Naive thymus-derived CD8-positive, alpha-beta T cell (primary cell): Measurements from ENCODE around the gene NAPEPLD. TPM values are rescaled to one million over a fixed set of nuclear protein-coding genes. Genes with fewer than 3 reads are reported as not detected.
"Not testable (repeated sequence)": the region's sequence is repeated elsewhere in the genome, so short reads cannot be mapped to it uniquely, and the experiment has no call there.

Experiments
- ATAC-seq, 2 donors: fragments of 150-1000 bp; cut with Tn5 transposase in 1 of 2; sonication (Bioruptor Pico), chemical (Tn5 transposase) in 1 of 2; 1 replicate in 1 of 2; 2 replicates in 1 of 2; pipeline ENCODE4 v1.10.0; 2021; ENCODE audit warnings: mild to moderate bottlenecking in 2 of 2, moderate library complexity in 2 of 2
- POLR2A ChIA-PET: fragments of 350-600 bp; sonication (Branson Sonifier 250); formaldehyde crosslinking; loops from one replicate; lab custom pipeline; 2021; ENCODE audit warnings: antibody characterized with exemption; lab: Charles Lee
- DNase-seq, 10 donors: peaks; one replicate each; pipeline versions ENCODE4 v3.0.0 to v3.0.0-alpha.2; 2020 to 2022
- H3K27ac Mint-ChIP-seq, 10 donors: one replicate each; pipeline ENCODE4 v1.8.0; 2020 to 2022; ENCODE audit warnings: mild to moderate bottlenecking in 10 of 10, mixed read lengths in 10 of 10, moderate library complexity in 4 of 10, inconsistent platforms in 1 of 10
- H3K27me3 Mint-ChIP-seq, 5 donors: one replicate each; pipeline ENCODE4 v1.8.0; 2021 to 2022; ENCODE audit warnings: mixed read lengths in 5 of 5
- H3K36me3 Mint-ChIP-seq, 3 donors: one replicate each; pipeline ENCODE4 v1.8.0; 2020 to 2022; ENCODE audit warnings: mixed read lengths in 3 of 3, mild to moderate bottlenecking in 2 of 3, inconsistent platforms in 1 of 3
- H3K4me1 Mint-ChIP-seq, 4 donors: one replicate each; pipeline ENCODE4 v1.8.0; 2021 to 2022; ENCODE audit warnings: mixed read lengths in 4 of 4
- H3K4me3 Mint-ChIP-seq, 10 donors: one replicate each; pipeline ENCODE4 v1.8.0; 2020 to 2022; ENCODE audit warnings: mild to moderate bottlenecking in 10 of 10, mixed read lengths in 10 of 10, moderate library complexity in 6 of 10, inconsistent platforms in 1 of 10
- H3K9me3 Mint-ChIP-seq, 9 donors: one replicate each; pipeline ENCODE4 v1.8.0; 2020 to 2022; ENCODE audit warnings: mixed read lengths in 9 of 9, mild to moderate bottlenecking in 3 of 9, inconsistent platforms in 1 of 9, moderate library complexity in 1 of 9
- polyA plus RNA-seq, 3 donors: library from polyadenylated mRNA; unstranded; fragments of 300-500 nt; fragmentation: Illumina TruSeq; gene quantifications; one replicate each; pipeline ENCODE4 v1.2.3, GENCODE V29; 2021
- total RNA-seq, 8 experiments: library from RNA in 2 of 8; stranded (reverse) in 2 of 8; gene quantifications; one replicate each; pipeline ENCODE4 v1.2.3 and lab custom pipeline; 2021 to 2026

NAPEPLD gene
- total RNA-seq, result 10 to 100 TPM; 16.2 to 16.9 TPM
- 1 to 10 TPM; 4.9 to 8.2 (median 5.3) TPM for polyA plus RNA-seq
- total RNA-seq (lab: John Stamatoyannopoulos, UW), result 5.9 to 10.2 (median 8.1) reads per million in 6 experiments

GRCh38 chr7:103148994-103149807, at the start of gene NAPEPLD:
Gene NAPEPLD (minus strand): TSS chr7:103149099. CDS start chr7:103128776, 20,323 bp downstream.
- Mint-ChIP-seq H3K4me1 (peaks cover 17 to 46% (median 44%) of the 10 kb centered on the region in 4 donors), H3K36me3 (peaks cover 0 to 4% (median 3%) of the 10 kb centered on the region in 3 donors), H3K9me3 (no peaks in the 10 kb centered on the region), H3K27ac (peak within 1 kb of the TSS; percentile 86 to 99 (median 98)), H3K4me3 (peak within 1 kb of the TSS; percentile 91 to 99 (median 98)), H3K27me3 (peaks cover 0 to 7% (median 0%) of the 10 kb centered on the region in 5 donors)
- ATAC-seq (peak; percentile 90), DNase-seq (peak; percentile 51 to 90 (median 72))
- POLR2A ChIA-PET, result interaction anchor here (0.6 to 3.4 kb wide), 7 partner anchors 9 to 199 kb away, joined by 3 to 26 read pairs (median 4); partner anchors contain the start of genes ARMC10, DNAJC2 and FBXL13

- ATAC-seq, H3K4me1 Mint-ChIP-seq, H3K9me3 Mint-ChIP-seq, H3K36me3 Mint-ChIP-seq, DNase-seq, H3K27ac Mint-ChIP-seq, H3K4me3 Mint-ChIP-seq, POLR2A ChIA-PET, H3K27me3 Mint-ChIP-seq: not testable (repeated sequence)
These were observed 49.2 kb upstream of the NAPEPLD start for GRCh38 chr7:103198079-103198478.

DNA sequence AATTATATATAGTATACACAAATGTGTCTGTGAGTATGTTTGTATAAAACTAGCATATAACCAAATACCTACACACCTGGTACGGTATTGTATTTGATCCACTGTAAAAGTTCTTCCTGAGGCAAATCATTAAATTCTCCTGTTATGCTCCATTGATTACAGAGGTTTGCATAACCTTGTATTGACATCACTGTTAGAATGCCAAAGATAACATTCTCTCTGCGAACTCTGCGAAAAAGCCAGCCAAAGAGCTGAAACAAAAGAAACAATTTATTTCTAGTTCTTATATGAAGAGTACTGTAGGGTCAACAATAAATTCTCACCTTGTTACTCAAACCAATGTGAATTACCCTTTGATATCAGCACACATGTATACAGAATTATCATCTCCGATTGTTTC, 46.5 kb upstream of the NAPEPLD start:
- peaks cover 0 to 11% (median 5%) of the 10 kb centered on the region in 9 donors for H3K9me3 Mint-ChIP-seq
- DNase-seq, ATAC-seq, H3K36me3 Mint-ChIP-seq, H3K27me3 Mint-ChIP-seq, H3K27ac Mint-ChIP-seq, POLR2A ChIA-PET, H3K4me3 Mint-ChIP-seq, H3K4me1 Mint-ChIP-seq: not testable (repeated sequence)

DNA sequence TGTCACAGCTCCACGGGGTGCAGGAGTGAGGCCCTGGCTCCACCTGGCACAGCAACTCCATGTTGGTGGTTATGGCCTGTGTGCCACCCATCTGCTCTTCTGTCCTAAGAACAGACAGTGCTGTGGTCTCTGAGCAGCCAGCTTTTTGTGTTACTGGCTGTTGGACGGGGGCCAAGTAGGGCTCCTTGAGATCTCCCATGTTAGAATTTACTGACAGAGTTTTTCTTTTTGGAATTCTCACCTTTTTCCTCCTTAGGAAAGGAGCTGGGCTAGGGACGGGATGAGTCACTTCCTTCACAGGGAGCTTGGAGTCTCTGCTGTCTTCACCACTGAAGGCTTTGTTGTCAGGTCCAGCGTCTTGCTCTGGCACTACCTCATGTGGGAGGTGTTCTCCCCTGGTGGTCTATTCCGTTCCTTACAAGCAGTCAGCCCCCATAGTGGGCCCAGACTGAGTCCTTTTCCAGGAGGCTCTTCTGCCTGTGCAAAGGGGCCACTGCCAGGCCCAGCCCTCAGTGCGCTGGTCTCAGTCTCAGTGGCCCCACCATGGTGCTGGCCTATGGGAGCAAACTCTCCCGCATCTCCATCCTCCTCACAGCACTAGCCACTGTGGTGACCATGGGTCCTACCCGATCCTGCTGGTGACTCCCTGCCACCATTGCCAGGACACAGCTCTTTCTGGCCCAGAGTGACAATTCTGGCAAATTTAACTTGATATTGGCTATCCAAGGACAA, 23.7 kb upstream of the NAPEPLD start:
- H3K4me3 Mint-ChIP-seq, H3K4me1 Mint-ChIP-seq, ATAC-seq, H3K36me3 Mint-ChIP-seq, DNase-seq, POLR2A ChIA-PET, H3K27me3 Mint-ChIP-seq, H3K9me3 Mint-ChIP-seq, H3K27ac Mint-ChIP-seq: not testable (repeated sequence)

GRCh38 chr7:103171695-103172414, 23.0 kb upstream of the NAPEPLD start:
- ATAC-seq, DNase-seq, H3K9me3 Mint-ChIP-seq, POLR2A ChIA-PET, H3K4me3 Mint-ChIP-seq, H3K36me3 Mint-ChIP-seq, H3K27me3 Mint-ChIP-seq, H3K4me1 Mint-ChIP-seq: not testable (repeated sequence)
- peak overlapping the region in 1 of 10 donors; percentile 29 for H3K27ac Mint-ChIP-seq

- not testable (repeated sequence) for H3K4me1 Mint-ChIP-seq
These were observed 18.1 kb upstream of the NAPEPLD start for GRCh38 chr7:103166921-103167544.

GRCh38 chr7:103163087-103163825, 14.4 kb upstream of the NAPEPLD start:
- H3K4me1 Mint-ChIP-seq, result peaks cover 0 to 13% (median 5%) of the 10 kb centered on the region in 4 donors
- H3K9me3 Mint-ChIP-seq, H3K4me3 Mint-ChIP-seq, DNase-seq, H3K27ac Mint-ChIP-seq, ATAC-seq, POLR2A ChIA-PET, H3K36me3 Mint-ChIP-seq, H3K27me3 Mint-ChIP-seq: not testable (repeated sequence)

More at GRCh38 chr7:103166921-103167544, 18.1 kb upstream of the NAPEPLD start:
- POLR2A ChIA-PET, H3K27ac Mint-ChIP-seq, DNase-seq, H3K9me3 Mint-ChIP-seq, H3K4me3 Mint-ChIP-seq, H3K36me3 Mint-ChIP-seq, ATAC-seq, H3K27me3 Mint-ChIP-seq: not testable (repeated sequence)

DNA sequence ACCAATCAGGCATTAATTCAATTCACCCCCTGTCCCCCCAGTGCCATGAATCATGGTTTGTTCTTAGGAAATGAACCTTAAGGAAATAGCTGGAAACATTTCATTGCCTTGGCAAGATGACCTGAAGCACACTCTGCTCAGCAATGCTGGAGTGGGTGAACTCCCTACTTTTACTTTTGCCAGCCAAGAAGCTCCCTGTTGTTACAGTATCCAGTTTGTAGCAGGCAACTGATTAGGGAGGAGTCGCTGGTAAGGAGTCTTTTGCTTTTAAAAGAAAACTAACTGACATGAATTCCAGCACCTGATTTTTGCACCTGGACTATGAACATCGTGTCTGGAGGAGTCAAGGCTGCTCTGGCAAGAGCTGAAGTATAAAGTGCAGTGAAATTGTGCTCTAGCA, 13.7 kb upstream of the NAPEPLD start:
- DNase-seq, POLR2A ChIA-PET, H3K4me3 Mint-ChIP-seq, ATAC-seq, H3K36me3 Mint-ChIP-seq, H3K27ac Mint-ChIP-seq, H3K9me3 Mint-ChIP-seq: not testable (repeated sequence)
- peaks cover 0 to 15% (median 5%) of the 10 kb centered on the region in 4 donors for H3K4me1 Mint-ChIP-seq
- H3K27me3 Mint-ChIP-seq, result peaks cover 0 to 10% (median 7%) of the 10 kb centered on the region in 5 donors

DNA sequence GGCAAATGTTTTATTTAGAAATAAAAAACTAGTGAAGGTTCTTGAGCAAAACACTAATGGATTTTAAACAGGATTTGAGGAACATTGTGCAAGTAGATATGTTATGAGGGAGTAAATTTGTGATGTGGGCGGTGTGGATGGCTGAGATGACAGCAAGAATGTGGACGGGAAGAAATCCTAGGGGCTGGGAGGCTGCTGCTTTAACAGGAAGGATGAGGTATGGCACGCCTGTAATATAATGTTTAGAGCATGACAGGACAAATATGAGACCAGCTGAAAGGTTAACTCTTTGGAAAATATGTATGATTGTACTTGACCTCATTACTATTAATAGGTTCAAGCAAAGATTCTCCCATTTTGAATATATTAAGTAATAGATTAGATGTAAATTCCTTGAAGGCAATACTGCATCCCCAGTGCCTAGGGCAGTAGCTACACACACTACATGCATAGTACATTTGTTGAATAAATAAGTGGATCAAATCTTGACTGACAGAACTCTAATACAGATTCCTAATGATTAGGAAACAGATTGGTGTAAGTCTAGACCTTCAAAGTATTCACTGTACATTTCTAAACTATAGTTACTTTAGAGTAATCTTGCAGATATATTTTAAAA, 13.2 kb upstream of the NAPEPLD start:
- POLR2A ChIA-PET, H3K27ac Mint-ChIP-seq, ATAC-seq, DNase-seq, H3K9me3 Mint-ChIP-seq, H3K36me3 Mint-ChIP-seq, H3K4me3 Mint-ChIP-seq: not testable (repeated sequence)
- H3K4me1 Mint-ChIP-seq, result peaks cover 0 to 15% (median 5%) of the 10 kb centered on the region in 4 donors
- H3K27me3 Mint-ChIP-seq, result peaks cover 0 to 10% (median 7%) of the 10 kb centered on the region in 5 donors

- H3K36me3 Mint-ChIP-seq, H3K9me3 Mint-ChIP-seq, POLR2A ChIA-PET, DNase-seq, ATAC-seq, H3K27ac Mint-ChIP-seq, H3K27me3 Mint-ChIP-seq, H3K4me3 Mint-ChIP-seq: not testable (repeated sequence)
- peaks cover 5 to 11% (median 8%) of the 10 kb centered on the region in 4 donors for H3K4me1 Mint-ChIP-seq
These were observed 10.2 kb upstream of the NAPEPLD start for GRCh38 chr7:103159072-103159471.

DNA sequence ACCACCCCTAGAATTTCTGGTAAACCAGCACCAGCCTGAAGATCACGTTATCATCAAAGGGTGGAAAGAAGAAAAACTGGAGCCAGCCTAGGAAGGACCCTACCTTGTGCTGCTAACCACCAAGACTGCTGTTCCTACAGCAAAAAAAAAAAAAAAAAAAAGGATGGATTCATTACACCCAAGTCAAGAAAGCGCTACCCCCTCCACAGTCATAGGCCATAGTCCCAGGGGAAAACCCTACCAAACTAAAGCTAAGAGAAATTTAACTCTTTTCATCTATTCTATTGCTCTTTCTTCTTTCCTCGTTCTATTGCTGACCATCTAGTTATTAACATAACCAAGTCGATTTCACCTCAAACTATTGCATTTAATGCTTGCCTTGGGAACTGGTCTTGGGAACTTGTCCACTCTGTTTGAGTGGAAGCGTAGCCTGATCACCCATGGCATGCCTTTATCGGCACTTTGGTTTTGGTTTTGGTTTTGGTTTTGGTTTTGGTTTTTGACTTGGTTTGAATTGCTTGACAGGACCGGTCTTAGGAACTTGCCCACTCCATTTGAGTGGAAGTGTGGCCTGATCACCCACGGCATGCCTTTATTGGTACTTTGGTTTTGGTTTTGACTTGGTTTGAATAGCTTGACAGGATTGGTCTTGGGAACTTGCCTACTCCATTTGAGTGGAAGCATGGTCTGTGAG, 6.6 kb upstream of the NAPEPLD start:
- peaks cover 5 to 15% (median 9%) of the 10 kb centered on the region in 4 donors for H3K4me1 Mint-ChIP-seq
- not testable (repeated sequence) for H3K9me3 Mint-ChIP-seq, H3K27me3 Mint-ChIP-seq, DNase-seq, H3K36me3 Mint-ChIP-seq, ATAC-seq
- POLR2A ChIA-PET, result interaction anchor here (0.7 kb wide), 1 partner anchor 9 kb away, joined by 5 read pairs; no protein-coding TSS in a partner anchor
- peak overlapping the region in 2 of 10 donors; percentile 36 to 54 for H3K27ac Mint-ChIP-seq
- H3K4me3 Mint-ChIP-seq, result peak overlapping the region in 9 of 10 donors; percentile 20 to 72 (median 48)
